GM18951 (cell line): ENCODE measurements around the gene NMB.

Source experiments
- POLR2A ChIP-seq: IDR thresholded peaks from 4 replicates; pipeline ENCODE4 v1.6.1; 2011; ENCODE audit warnings: mild to moderate bottlenecking; ENCODE audit not compliant: insufficient read length, insufficient read depth; ENCODE audit errors: extremely low read depth
- in situ Hi-C: fragments of 300-500 bp; cut with MboI; formaldehyde crosslinking; loops from one replicate; pipeline ENCODE4 v1.12.0; 2022; ENCODE audit warnings: low sequenced_read_pairs, mixed read lengths, inconsistent platforms; ENCODE audit not compliant: unreplicated experiment

NMB gene

GRCh38 chr15:84611631-84612030 is 46.4 kb downstream of the NMB start:
- in situ Hi-C loops = no loop called here
- TF ChIP-seq POLR2A = no peak

- in situ Hi-C loops = no loop called here
- TF ChIP-seq POLR2A = no peak
Observed at GRCh38 chr15:84609818-84610525, 48.0 kb downstream of the NMB start.

- in situ Hi-C loops = no loop called here
Observed at GRCh38 chr15:84608707-84609284, 49.2 kb downstream of the NMB start.

GRCh38 chr15:84606653-84607120 is 51.3 kb downstream of the NMB start:
- TF ChIP-seq POLR2A = no peak
- in situ Hi-C loops = no loop called here

More at GRCh38 chr15:84608707-84609284, 49.2 kb downstream of the NMB start:
- TF ChIP-seq POLR2A = no peak

- no peak for TF ChIP-seq POLR2A
- in situ Hi-C loops = no loop called here
Observed at GRCh38 chr15:84605554-84605882, 52.5 kb downstream of the NMB start.
